Gastrocnemius medialis (tissue), 4 donors: ENCODE results near the gene GSTCD. TPM values are rescaled to one million over a fixed set of nuclear protein-coding genes. Genes with fewer than 3 reads are reported as not detected.

Source experiments
- ATAC-seq, 2 donors: fragments of 150-250 bp; one replicate each; pipeline ENCODE4 v1.9.1; 2016
- DNase-seq, 2 donors: peaks; one replicate each; pipeline ENCODE4 v3.0.0-alpha.2; 2019
- H3K27ac ChIP-seq, 4 donors: fragments of 200-600 bp; sonication (generic); 1 replicate in 1 of 4; 2 replicates in 3 of 4; pipeline ENCODE4 v1.5.1; 2016 to 2018; ENCODE audit warnings: mild to moderate bottlenecking in 2 of 4, moderate library complexity in 1 of 4
- H3K27me3 ChIP-seq, 3 donors: fragments of 200-600 bp; sonication (generic) in 2 of 3; 1 replicate in 1 of 3; 2 replicates in 2 of 3; pipeline versions ENCODE4 v1.5.1 to v1.6.0; 2016 to 2019; ENCODE audit warnings: mild to moderate bottlenecking in 1 of 3, moderate library complexity in 1 of 3
- H3K36me3 ChIP-seq, 2 donors: fragments of 200-600 bp; sonication (generic) in 1 of 2; one replicate each; pipeline ENCODE4 v1.5.1; 2017 to 2018
- H3K4me1 ChIP-seq, 2 donors: fragments of 200-600 bp; sonication (generic) in 1 of 2; one replicate each; pipeline ENCODE4 v1.5.1; 2016 to 2017; ENCODE audit warnings: mild to moderate bottlenecking in 2 of 2
- H3K4me3 ChIP-seq, 4 donors: fragments of 200-600 bp; sonication (generic) in 3 of 4; 1 replicate in 1 of 4; 2 replicates in 3 of 4; pipeline ENCODE4 v1.5.1; 2016 to 2019; ENCODE audit warnings: mild to moderate bottlenecking in 2 of 4
- H3K9me3 ChIP-seq, 3 donors: fragments of 200-600 bp; sonication (generic) in 2 of 3; 1 replicate in 1 of 3; 2 replicates in 2 of 3; pipeline ENCODE4 v1.5.1; 2016 to 2019
- POLR2A ChIP-seq, 2 donors: fragments of 450-650 bp; IDR thresholded peaks; one replicate each; pipeline ENCODE4 v1.6.1; 2017; ENCODE audit warnings: antibody characterized with exemption in 2 of 2, mild to moderate bottlenecking in 2 of 2, moderate library complexity in 2 of 2
- in situ Hi-C, 4 donors: fragments of 200-750 bp; cut with MboI; loops; one replicate each; pipeline versions ENCODE4 v1.15.0 to v1.8.0; 2017; ENCODE audit warnings: low sequenced_read_pairs in 4 of 4
- intact Hi-C: fragments of 100-400 bp; cut with DNase I; formaldehyde crosslinking; loops from one replicate; pipeline ENCODE4 v1.15.1; 2023; ENCODE audit warnings: low total_unique reads
- total RNA-seq, 4 donors: library from RNA; depleted of rRNA; stranded (reverse); fragments of >200 nt; gene quantifications; one replicate each; pipeline versions ENCODE4 v1.1.0 to v1.2.3, GENCODE V29; 2016
- TF ChIP-seq, protein P1 (sequence below), 5 experiments: fragments of 450-650 bp in 3 of 5; fragments of 200-600 bp in 2 of 5; sonication (generic) in 2 of 5; IDR thresholded peaks in 4 of 5; conservative IDR thresholded peaks in 1 of 5; 1 replicate in 4 of 5; 2 replicates in 1 of 5; pipeline ENCODE4 v1.5.1; 2016 to 2019; ENCODE audit warnings: antibody characterized with exemption in 5 of 5, mild to moderate bottlenecking in 3 of 5, moderate library complexity in 3 of 5

Gene GSTCD
- total RNA-seq, 4 donors from 2014 or later, result 1.8 to 15.0 (median 5.6) TPM

GRCh38 chr4:105666693-105667092 is 41.9 kb upstream of the GSTCD start:
- H3K27me3 ChIP-seq, result no peaks in the 10 kb centered on the region
- no peak for ATAC-seq
- intact Hi-C loops (no loop called here), in situ Hi-C loops (no loop called here)
- no peak for TF ChIP-seq POLR2A (IDR thresholded peaks at IDR 0.05)
- TF ChIP-seq, protein P1, sequence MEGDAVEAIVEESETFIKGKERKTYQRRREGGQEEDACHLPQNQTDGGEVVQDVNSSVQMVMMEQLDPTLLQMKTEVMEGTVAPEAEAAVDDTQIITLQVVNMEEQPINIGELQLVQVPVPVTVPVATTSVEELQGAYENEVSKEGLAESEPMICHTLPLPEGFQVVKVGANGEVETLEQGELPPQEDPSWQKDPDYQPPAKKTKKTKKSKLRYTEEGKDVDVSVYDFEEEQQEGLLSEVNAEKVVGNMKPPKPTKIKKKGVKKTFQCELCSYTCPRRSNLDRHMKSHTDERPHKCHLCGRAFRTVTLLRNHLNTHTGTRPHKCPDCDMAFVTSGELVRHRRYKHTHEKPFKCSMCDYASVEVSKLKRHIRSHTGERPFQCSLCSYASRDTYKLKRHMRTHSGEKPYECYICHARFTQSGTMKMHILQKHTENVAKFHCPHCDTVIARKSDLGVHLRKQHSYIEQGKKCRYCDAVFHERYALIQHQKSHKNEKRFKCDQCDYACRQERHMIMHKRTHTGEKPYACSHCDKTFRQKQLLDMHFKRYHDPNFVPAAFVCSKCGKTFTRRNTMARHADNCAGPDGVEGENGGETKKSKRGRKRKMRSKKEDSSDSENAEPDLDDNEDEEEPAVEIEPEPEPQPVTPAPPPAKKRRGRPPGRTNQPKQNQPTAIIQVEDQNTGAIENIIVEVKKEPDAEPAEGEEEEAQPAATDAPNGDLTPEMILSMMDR (IDR thresholded peaks at IDR 0.05 in 4 of 5, conservative IDR thresholded peaks at IDR 0.05 in 1 of 5), result no peak
- H3K27ac ChIP-seq, result no peak overlapping the region
- no peak for DNase-seq
- no peaks in the 10 kb centered on the region for H3K9me3 ChIP-seq
- H3K4me3 ChIP-seq, result no peak overlapping the region
- H3K4me1 ChIP-seq, result no peaks in the 10 kb centered on the region
- no peaks in the 10 kb centered on the region for H3K36me3 ChIP-seq

DNA sequence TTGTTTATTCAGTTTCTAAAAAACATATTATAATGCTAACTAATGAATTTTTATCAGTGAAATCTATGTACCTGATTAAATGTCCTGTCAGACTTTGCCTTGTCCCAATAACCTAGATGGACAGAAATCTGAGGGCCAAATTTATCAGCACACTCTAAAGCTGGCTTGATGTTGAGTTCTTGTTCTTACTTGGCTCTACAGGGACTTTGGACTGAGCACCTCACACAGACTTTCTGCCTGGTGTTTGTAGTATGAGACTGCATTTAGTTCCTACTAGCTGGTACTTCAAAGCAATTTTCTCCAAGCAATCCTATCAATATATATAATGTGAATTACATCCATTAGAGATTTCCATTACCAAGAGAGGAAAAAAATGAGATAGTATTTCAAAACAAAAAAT is 37.9 kb upstream of the GSTCD start:
- Histone ChIP-seq H3K27ac (no peak overlapping the region), H3K9me3 (no peaks in the 10 kb centered on the region), H3K4me3 (no peak overlapping the region), H3K27me3 (no peaks in the 10 kb centered on the region), H3K4me1 (no peaks in the 10 kb centered on the region), H3K36me3 (no peaks in the 10 kb centered on the region)
- TF ChIP-seq, protein P1 (IDR thresholded peaks at IDR 0.05 in 4 of 5, conservative IDR thresholded peaks at IDR 0.05 in 1 of 5), result no peak
- no peak for TF ChIP-seq POLR2A (IDR thresholded peaks at IDR 0.05)
- in situ Hi-C loops, result no loop called here
- DNase-seq (no peak), ATAC-seq (no peak)
- intact Hi-C loops, result no loop called here

GRCh38 chr4:105671301-105671700 is 37.3 kb upstream of the GSTCD start:
- in situ Hi-C loops, result no loop called here
- intact Hi-C loops, result no loop called here

DNA sequence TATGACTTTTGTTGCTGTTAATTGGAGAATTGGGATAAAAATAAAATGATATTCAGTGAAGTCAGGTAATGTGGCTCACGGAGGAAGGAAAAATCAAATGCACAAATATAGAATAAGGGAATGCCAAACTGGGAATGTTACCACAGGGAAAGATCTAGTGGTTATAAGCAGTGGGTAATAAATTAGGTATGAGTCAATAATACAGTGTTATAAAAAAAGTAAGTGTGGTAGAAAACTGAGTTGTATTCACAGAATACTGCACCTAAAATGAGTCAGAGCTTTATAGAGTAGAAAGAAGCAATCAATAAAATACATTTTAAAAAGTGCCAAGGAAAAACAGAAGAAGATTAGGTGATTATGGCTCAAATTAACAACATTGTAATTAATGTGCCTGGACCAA is 34.6 kb upstream of the GSTCD start:
- TF ChIP-seq, protein P1 (IDR thresholded peaks at IDR 0.05 in 4 of 5, conservative IDR thresholded peaks at IDR 0.05 in 1 of 5), result no peak
- TF ChIP-seq POLR2A (IDR thresholded peaks at IDR 0.05), result no peak
- Histone ChIP-seq H3K27ac (no peak overlapping the region), H3K27me3 (no peaks in the 10 kb centered on the region), H3K4me1 (no peaks in the 10 kb centered on the region), H3K4me3 (no peak overlapping the region), H3K9me3 (no peaks in the 10 kb centered on the region), H3K36me3 (no peaks in the 10 kb centered on the region)
- in situ Hi-C loops (no loop called here), intact Hi-C loops (no loop called here)
- ATAC-seq (no peak), DNase-seq (no peak)

More at GRCh38 chr4:105671301-105671700, 37.3 kb upstream of the GSTCD start:
- H3K36me3 ChIP-seq, result no peaks in the 10 kb centered on the region
- DNase-seq, result no peak
- no peaks in the 10 kb centered on the region for H3K9me3 ChIP-seq
- ATAC-seq, result no peak
- H3K4me1 ChIP-seq, result no peaks in the 10 kb centered on the region
- no peak for TF ChIP-seq POLR2A (IDR thresholded peaks at IDR 0.05)
- TF ChIP-seq, protein P1 (IDR thresholded peaks at IDR 0.05 in 4 of 5, conservative IDR thresholded peaks at IDR 0.05 in 1 of 5), result no peak
- H3K27ac ChIP-seq, result no peak overlapping the region
- no peak overlapping the region for H3K4me3 ChIP-seq
- H3K27me3 ChIP-seq, result no peaks in the 10 kb centered on the region

- DNase-seq (no peak), ATAC-seq (no peak)
- H3K9me3 ChIP-seq, result no peaks in the 10 kb centered on the region
- H3K27me3 ChIP-seq, result no peaks in the 10 kb centered on the region
- TF ChIP-seq POLR2A (IDR thresholded peaks at IDR 0.05), result no peak
- TF ChIP-seq, protein P1 (IDR thresholded peaks at IDR 0.05 in 4 of 5, conservative IDR thresholded peaks at IDR 0.05 in 1 of 5), result no peak
- no peaks in the 10 kb centered on the region for H3K4me1 ChIP-seq
- peaks cover 0 to 15% of the 10 kb centered on the region in 2 donors for H3K36me3 ChIP-seq
- intact Hi-C loops (no loop called here), in situ Hi-C loops (no loop called here)
- H3K27ac ChIP-seq, result no peak overlapping the region
- H3K4me3 ChIP-seq, result no peak overlapping the region
Observed at GRCh38 chr4:105677709-105678108, 30.9 kb upstream of the GSTCD start.
